GM18526 (cell line): ENCODE data around the gene MEIS1.

Source experiments
- POLR2A ChIP-seq: IDR thresholded peaks from 3 replicates; pipeline ENCODE4 v1.6.1; 2011; ENCODE audit not compliant: insufficient read length; ENCODE audit errors: extremely low read depth

MEIS1 gene

GRCh38 chr2:66448136-66448991 is 13.4 kb downstream of the MEIS1 start:
- no peak for TF ChIP-seq POLR2A

- TF ChIP-seq POLR2A: no peak
These were observed 17.3 kb downstream of the MEIS1 start for GRCh38 chr2:66452214-66452613.

- no peak for TF ChIP-seq POLR2A
These were observed 18.0 kb downstream of the MEIS1 start for GRCh38 chr2:66452917-66453316.

- no peak for TF ChIP-seq POLR2A
These were observed 20.6 kb downstream of the MEIS1 start for GRCh38 chr2:66455490-66455889.

GRCh38 chr2:66456183-66457041 is 21.5 kb downstream of the MEIS1 start:
- no peak for TF ChIP-seq POLR2A

GRCh38 chr2:66457545-66457944 is 22.6 kb downstream of the MEIS1 start:
- no peak for TF ChIP-seq POLR2A

- TF ChIP-seq POLR2A: no peak
These were observed 25.1 kb downstream of the MEIS1 start for GRCh38 chr2:66460031-66460430.

GRCh38 chr2:66461001-66461663 is 26.2 kb downstream of the MEIS1 start:
- TF ChIP-seq POLR2A: no peak

- TF ChIP-seq POLR2A: no peak
These were observed 27.0 kb downstream of the MEIS1 start for GRCh38 chr2:66461664-66462500.

- no peak for TF ChIP-seq POLR2A
These were observed 27.5 kb downstream of the MEIS1 start for GRCh38 chr2:66462501-66462825.

- no peak for TF ChIP-seq POLR2A
These were observed 28.4 kb downstream of the MEIS1 start for GRCh38 chr2:66463206-66463755.

GRCh38 chr2:66464930-66465637 is 30.2 kb downstream of the MEIS1 start:
- no peak for TF ChIP-seq POLR2A

GRCh38 chr2:66466433-66466832 is 31.5 kb downstream of the MEIS1 start:
- TF ChIP-seq POLR2A: no peak

- TF ChIP-seq POLR2A: no peak
These were observed 32.8 kb downstream of the MEIS1 start for GRCh38 chr2:66467718-66468117.
